Esophagus squamous epithelium (tissue), 4 donors: ENCODE measurements around the gene LDLR.

Source experiments
- POLR2A ChIP-seq, 4 donors: fragments of 450-650 bp; IDR thresholded peaks; one replicate each; pipeline ENCODE4 v1.6.1; 2017; ENCODE audit warnings: antibody characterized with exemption in 4 of 4, mild to moderate bottlenecking in 4 of 4, moderate library complexity in 3 of 4
- TF ChIP-seq, protein P1 (sequence below), 6 experiments: fragments of 450-650 bp in 4 of 6; fragments of 200-600 bp in 2 of 6; sonication (generic) in 2 of 6; IDR thresholded peaks; one replicate each; pipeline ENCODE4 v1.5.1; 2016 to 2019; ENCODE audit warnings: antibody characterized with exemption in 6 of 6, mild to moderate bottlenecking in 4 of 6, moderate library complexity in 4 of 6

DNA sequence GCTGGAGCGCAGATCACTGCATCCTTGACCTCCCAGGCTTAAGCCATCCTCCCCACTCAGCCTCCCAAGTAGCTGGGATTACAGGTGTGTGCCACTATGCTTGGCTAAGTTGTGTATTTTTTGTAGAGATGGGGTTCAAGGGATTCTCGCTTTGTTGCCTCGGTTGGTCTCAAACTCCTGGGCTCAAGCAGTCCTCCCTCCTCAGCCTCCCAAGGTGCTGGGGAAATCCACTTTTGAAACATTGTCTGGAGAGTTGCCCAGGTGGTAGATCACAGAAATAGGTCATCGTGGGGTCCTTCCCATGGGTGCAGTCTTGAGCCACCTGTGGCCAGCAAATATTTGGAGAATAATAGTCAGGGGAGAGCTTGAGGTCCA lies 5.2 kb downstream of the LDLR start:
- TF ChIP-seq, protein P1, sequence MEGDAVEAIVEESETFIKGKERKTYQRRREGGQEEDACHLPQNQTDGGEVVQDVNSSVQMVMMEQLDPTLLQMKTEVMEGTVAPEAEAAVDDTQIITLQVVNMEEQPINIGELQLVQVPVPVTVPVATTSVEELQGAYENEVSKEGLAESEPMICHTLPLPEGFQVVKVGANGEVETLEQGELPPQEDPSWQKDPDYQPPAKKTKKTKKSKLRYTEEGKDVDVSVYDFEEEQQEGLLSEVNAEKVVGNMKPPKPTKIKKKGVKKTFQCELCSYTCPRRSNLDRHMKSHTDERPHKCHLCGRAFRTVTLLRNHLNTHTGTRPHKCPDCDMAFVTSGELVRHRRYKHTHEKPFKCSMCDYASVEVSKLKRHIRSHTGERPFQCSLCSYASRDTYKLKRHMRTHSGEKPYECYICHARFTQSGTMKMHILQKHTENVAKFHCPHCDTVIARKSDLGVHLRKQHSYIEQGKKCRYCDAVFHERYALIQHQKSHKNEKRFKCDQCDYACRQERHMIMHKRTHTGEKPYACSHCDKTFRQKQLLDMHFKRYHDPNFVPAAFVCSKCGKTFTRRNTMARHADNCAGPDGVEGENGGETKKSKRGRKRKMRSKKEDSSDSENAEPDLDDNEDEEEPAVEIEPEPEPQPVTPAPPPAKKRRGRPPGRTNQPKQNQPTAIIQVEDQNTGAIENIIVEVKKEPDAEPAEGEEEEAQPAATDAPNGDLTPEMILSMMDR (IDR thresholded peaks at IDR 0.05), result no peak
- no peak for TF ChIP-seq POLR2A (IDR thresholded peaks at IDR 0.05)
